VCaP (cell line): ENCODE data around the gene PSKH1.

Experiments used
- H3K27ac ChIP-seq: fragments of 450-650 bp; 2 replicates; pipeline ENCODE4 v1.5.1; 2017
- TF ChIP-seq, protein P1 (sequence below): fragments of 450-650 bp; conservative IDR thresholded peaks from 2 replicates; pipeline ENCODE4 v1.5.1; 2017; ENCODE audit warnings: mild to moderate bottlenecking, moderate library complexity

The PSKH1 gene

DNA sequence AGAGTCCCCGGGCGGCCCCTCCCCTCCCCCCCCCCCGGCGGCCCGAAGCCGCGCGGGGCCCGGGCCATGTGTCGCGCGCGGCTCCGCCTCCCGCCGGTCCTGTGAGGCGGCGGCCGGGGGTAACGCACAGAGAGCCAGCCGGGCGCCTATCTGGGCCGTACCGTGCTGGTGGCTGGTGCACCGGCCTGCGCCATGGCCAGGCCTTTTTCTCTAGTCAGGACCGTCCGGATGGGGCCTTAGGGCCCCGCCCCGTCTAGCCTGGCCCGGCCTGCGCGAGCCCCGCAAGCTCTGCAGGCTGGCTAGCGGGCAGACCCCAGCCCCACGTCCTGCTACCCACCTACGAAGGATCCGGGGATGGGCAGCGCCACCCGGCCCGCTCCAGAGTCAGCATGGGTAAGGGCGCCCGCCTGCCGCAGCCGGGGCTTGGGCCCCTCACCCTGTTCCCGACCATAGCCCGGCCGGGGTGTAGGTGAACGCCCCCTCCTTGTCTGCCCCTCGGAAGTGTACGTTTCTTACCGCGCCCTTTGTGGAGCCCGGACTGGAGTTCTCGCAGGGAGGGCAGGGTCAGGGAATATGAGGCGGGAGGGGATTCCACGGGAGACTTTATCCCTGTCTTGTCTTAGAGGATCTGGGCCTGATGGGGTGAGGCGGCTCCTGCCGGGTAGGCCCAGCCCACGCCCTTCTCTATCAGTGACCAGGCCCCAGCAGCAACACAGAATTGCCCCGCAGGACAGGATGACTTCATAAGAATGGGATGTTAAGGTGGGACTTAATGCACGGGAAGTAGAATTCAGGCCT lies 45.8 kb upstream of the PSKH1 start, which contains the start of gene CENPT:
Gene CENPT (minus strand): TSS at position 630 of the 798 bp plus-strand sequence. CDS start 13,834 bp downstream, outside the sequence.
- TF ChIP-seq, protein P1, sequence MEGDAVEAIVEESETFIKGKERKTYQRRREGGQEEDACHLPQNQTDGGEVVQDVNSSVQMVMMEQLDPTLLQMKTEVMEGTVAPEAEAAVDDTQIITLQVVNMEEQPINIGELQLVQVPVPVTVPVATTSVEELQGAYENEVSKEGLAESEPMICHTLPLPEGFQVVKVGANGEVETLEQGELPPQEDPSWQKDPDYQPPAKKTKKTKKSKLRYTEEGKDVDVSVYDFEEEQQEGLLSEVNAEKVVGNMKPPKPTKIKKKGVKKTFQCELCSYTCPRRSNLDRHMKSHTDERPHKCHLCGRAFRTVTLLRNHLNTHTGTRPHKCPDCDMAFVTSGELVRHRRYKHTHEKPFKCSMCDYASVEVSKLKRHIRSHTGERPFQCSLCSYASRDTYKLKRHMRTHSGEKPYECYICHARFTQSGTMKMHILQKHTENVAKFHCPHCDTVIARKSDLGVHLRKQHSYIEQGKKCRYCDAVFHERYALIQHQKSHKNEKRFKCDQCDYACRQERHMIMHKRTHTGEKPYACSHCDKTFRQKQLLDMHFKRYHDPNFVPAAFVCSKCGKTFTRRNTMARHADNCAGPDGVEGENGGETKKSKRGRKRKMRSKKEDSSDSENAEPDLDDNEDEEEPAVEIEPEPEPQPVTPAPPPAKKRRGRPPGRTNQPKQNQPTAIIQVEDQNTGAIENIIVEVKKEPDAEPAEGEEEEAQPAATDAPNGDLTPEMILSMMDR, result no peak
- H3K27ac ChIP-seq, result peak within 1 kb of the TSS; percentile 85

DNA sequence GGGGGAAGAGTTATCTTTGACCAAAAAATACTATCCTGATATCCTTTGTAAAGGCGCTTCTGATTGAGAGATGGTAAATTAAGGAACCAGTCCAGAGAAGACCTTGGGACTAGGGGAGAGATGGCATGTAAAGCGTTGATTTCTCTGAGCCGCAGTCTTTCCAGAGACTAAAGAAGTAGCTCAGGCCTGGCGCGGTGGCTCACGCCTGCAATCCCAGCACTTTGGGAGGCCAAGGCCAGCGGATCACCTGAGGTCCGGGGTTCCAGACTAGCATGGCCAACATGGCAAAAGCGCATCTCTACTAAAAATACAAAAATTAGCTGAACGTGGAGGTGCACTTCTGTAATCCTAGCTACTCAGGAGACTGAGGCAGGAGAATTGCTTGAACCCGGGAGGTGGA lies 44.9 kb upstream of the PSKH1 start:
- TF ChIP-seq, protein P1, result no peak

DNA sequence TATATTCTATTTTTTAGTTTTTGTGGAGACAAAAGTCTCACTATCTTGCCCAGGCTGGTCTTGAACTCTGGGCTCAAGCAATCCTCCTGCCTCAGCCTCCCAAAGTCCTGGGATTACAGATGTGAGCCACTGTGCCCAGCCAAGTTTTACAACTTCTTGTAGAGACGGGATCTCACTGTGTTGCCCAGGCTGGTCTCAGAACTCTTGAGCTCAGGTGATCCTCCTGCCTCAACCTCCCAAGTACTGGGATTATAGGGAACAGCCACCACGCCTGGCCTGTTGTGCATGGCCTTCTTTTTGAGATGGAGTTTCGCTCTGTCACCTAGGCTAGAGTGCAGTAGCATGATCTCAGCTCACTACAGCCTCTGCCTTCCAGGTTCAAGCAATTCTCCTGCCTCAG lies 39.4 kb upstream of the PSKH1 start:
- no peak overlapping the region for H3K27ac ChIP-seq
- TF ChIP-seq, protein P1, result no peak

More for the DNA sequence above, 44.9 kb upstream of the PSKH1 start:
- H3K27ac ChIP-seq, result peak overlapping the region; percentile 85

DNA sequence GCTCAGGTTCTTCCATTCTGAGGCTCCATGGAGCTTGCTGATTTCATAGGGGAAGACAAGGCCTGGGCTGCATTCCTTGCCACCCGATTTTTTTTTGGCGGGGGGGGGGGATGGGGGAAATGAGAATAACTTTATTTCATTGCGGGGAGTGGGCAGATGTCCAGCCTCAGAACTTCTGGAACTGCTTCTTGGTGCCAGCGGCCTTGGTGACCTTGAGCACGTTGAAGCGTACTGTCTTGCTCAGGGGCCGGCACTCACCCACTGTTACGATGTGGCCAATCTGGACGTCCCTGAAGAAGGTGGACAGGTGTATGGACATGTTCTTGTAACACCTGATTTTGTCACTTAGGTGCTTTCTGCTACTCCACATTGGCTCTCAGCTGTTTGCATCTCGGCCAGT lies 37.3 kb upstream of the PSKH1 start:
- H3K27ac ChIP-seq, result no peak overlapping the region
- TF ChIP-seq, protein P1, result no peak

DNA sequence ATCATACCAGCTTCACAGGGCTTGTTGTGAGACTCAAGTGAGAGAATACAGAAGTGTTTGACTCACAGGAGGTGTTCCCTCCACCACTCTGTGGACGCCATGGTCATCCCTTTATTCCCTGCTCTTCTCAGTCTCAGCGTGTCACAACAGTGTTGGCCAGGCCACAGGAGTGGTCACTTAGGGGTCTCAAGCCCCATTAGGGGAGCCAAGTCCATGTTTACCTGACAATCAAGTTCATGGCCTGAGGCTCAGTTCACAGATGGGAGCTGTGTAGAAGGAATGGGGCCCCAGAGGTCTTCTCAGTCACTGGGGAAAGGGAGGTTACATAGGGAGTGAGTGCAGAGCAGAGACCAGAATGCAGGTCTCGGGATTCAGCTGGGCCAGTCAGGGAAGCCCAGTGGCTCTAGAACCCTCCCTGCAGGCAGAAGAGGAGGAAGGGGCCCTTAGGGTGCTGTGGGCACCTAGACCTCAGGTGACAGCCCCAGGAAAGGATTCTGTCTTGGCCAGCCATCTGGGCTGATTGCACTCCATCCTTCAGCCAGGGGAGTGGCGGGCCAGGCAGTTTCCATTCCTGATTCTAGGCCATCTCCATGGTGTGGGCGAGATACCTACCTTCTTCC lies 36.0 kb upstream of the PSKH1 start:
- H3K27ac ChIP-seq, result no peak overlapping the region
- TF ChIP-seq, protein P1, result no peak

DNA sequence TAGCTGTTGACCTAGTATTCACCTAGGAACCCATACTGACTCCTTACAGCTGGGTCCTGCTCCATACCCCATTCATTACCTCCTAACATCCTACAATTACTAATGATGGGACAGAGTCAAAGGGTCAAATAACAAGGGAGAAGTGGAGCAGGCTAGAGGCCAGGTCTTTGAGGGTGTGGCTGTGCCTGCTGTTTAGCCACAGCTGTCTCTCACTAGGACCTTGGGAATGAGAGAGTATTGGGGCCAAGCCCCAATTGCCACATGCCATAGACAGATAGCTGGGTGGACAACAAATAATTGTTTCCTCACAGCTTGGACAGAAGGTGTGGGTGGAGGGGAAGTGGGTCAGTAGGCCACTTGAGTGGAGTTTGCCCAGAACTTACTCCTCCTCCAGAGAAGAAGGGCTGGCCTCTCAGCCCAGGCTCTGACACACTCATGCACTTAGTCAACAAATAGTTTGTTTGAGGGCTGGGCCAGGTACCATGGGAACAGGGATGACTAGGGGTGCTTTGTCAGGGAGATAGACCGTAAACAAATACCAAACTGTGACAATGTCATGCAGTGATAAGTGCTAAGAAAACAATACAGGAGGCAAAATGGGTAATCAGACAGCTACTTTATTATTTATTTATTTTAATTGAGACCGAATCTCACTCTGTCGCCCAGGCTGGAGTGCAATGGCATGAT lies 35.4 kb upstream of the PSKH1 start:
- TF ChIP-seq, protein P1, result no peak
- H3K27ac ChIP-seq, result no peak overlapping the region

DNA sequence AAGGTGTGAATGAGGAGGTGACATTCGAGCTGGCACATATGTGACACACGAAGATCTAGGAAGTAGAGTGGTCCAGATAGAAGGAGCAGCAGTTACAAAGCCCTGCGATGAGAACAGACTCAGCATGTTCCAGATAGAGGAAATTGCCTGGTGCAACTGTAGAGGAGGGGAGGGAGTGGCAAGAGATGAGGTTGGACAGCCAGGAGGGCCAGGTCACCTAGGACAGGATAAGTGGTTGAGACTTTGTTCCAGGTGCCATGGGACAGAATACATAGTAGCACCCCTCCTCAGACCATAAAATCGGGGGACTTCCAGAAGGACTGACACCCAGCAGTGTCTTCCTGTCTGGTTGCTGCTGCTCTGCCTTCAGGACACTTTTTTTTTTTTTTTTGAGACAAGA lies 34.6 kb upstream of the PSKH1 start:
- TF ChIP-seq, protein P1, result no peak
- no peak overlapping the region for H3K27ac ChIP-seq
